Measurements from ENCODE around the gene ZNF777.
A peak's percentile ranks its signal among the peaks of the same experiment; 100 is the strongest.

The ZNF777 gene

GRCh38 chr7:149460493-149461277 lies at the start of gene ZNF777:
Gene ZNF777, minus strand, starts transcription at chr7:149461062. Its CDS starts 5,040 bp downstream, at chr7:149456022.
- DNase-seq (ENCODE audit: low read depth, low spot score): peak; percentile 21
- peak; percentile 66 for TF ChIP-seq CTCF (IDR thresholded peaks at IDR 0.05; ENCODE audit: insufficient read depth, low read length, missing control alignments)
- ChIA-PET CTCF (interaction anchor here (0.7 to 2.4 kb wide), 15 partner anchors 9 to 199 kb away, joined by 3 to 10 read pairs (median 4); partner anchors contain the start of gene ZNF783), POLR2A (interaction anchor here (0.6 to 1.0 kb wide), 5 partner anchors 20 to 199 kb away, joined by 3 to 4 read pairs (median 3); partner anchors contain the start of gene ZNF783)
- peak within 1 kb of the TSS; percentile 67 for H3K4me3 ChIP-seq (ENCODE audit: low read depth, low read length)

GRCh38 chr7:149510248-149510647 lies 49.4 kb upstream of the ZNF777 start:
- POLR2A ChIA-PET: no interaction called here
- no peak overlapping the region for H3K4me3 ChIP-seq (ENCODE audit: low read depth, low read length)
- CTCF ChIA-PET: interaction anchor here (1.1 kb wide), 1 partner anchor 15 kb away, joined by 3 read pairs; no protein-coding TSS in a partner anchor
- TF ChIP-seq CTCF (IDR thresholded peaks at IDR 0.05; ENCODE audit: insufficient read depth, low read length, missing control alignments): no peak
- no peak for DNase-seq (ENCODE audit: low read depth, low spot score)

GRCh38 chr7:149509774-149510173 lies 48.9 kb upstream of the ZNF777 start:
- DNase-seq (ENCODE audit: low read depth, low spot score): no peak
- no peak for TF ChIP-seq CTCF (IDR thresholded peaks at IDR 0.05; ENCODE audit: insufficient read depth, low read length, missing control alignments)
- POLR2A ChIA-PET: no interaction called here
- H3K4me3 ChIP-seq (ENCODE audit: low read depth, low read length): no peak overlapping the region
- CTCF ChIA-PET: interaction anchor here (1.1 kb wide), 1 partner anchor 14 kb away, joined by 3 read pairs; no protein-coding TSS in a partner anchor

GRCh38 chr7:149505551-149505950 lies 44.7 kb upstream of the ZNF777 start:
- POLR2A ChIA-PET: no interaction called here
- no peak for TF ChIP-seq CTCF (IDR thresholded peaks at IDR 0.05; ENCODE audit: insufficient read depth, low read length, missing control alignments)
- CTCF ChIA-PET: interaction anchor here (1.2 kb wide), 1 partner anchor 45 kb away, joined by 4 read pairs; the partner anchor contains the start of gene ZNF777
- no peak for DNase-seq (ENCODE audit: low read depth, low spot score)
- no peak overlapping the region for H3K4me3 ChIP-seq (ENCODE audit: low read depth, low read length)

- DNase-seq (ENCODE audit: low read depth, low spot score): no peak
- ChIA-PET CTCF (no interaction called here), POLR2A (no interaction called here)
- H3K4me3 ChIP-seq (ENCODE audit: low read depth, low read length): no peak overlapping the region
- no peak for TF ChIP-seq CTCF (IDR thresholded peaks at IDR 0.05; ENCODE audit: insufficient read depth, low read length, missing control alignments)
Observed at GRCh38 chr7:149501651-149502050, 40.8 kb upstream of the ZNF777 start.

GRCh38 chr7:149500910-149501309 lies 40.0 kb upstream of the ZNF777 start:
- no peak overlapping the region for H3K4me3 ChIP-seq (ENCODE audit: low read depth, low read length)
- ChIA-PET POLR2A (no interaction called here), CTCF (no interaction called here)
- TF ChIP-seq CTCF (IDR thresholded peaks at IDR 0.05; ENCODE audit: insufficient read depth, low read length, missing control alignments): no peak
- no peak for DNase-seq (ENCODE audit: low read depth, low spot score)
